ENCODE results near the gene DOK3.

GRCh38 chr5:177513500-177513899 lies 3.9 kb upstream of the DOK3 start:
- TF ChIP-seq CTCF (IDR thresholded peaks at IDR 0.05) (no peak), POLR2A (IDR thresholded peaks at IDR 0.05) (no peak)
